Medulla oblongata (tissue), 1 donor: ENCODE measurements around the gene PHACTR2.

Source experiments
- DNase-seq: peaks from one replicate; pipeline ENCODE4 v3.0.0-alpha.2; 2015; ENCODE audit errors: extremely low spot score

Gene PHACTR2

GRCh38 chr6:143741480-143741879 is 63.7 kb downstream of the PHACTR2 start:
- DNase-seq, result peak; percentile 40

DNA sequence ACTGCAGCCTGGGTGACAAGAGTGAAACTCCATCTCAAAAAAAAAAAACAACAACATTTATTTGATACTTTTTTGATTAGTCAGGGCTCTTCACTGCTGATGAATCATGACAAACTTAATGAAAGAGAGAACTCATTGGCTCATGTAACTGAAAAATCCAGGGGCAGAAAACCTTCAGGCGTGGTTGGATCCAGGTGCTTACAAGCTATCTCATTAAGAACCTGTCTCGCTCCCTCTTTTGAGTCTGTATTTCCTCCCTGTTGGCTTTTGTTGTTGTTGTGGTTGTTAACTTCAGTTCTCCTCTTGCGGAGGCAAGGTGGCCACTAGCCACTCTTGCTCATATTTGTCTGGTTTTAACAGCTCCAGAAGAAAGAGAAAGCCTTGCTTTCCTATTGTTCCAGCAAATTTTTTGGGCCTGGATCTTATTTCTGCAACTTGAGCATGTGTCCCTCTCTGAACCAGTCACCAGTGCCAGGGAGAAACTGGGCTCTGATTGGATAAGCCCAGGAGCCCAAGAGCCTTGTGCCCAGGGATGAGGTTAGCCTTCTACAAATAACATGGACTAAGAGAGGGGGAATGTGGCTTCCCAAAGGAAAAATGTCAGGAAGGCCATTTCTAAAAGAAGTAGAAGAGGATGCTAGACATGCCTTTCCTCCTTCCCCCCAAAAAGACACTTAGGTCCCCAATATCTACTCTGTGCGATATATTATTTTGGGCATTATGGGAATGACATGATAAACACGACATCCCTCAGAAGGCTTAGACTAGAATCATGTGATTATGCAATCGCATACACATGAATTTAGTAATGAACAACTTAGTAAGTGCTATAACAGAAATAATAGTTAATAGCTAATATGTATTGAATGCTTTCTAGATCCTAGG is 64.5 kb downstream of the PHACTR2 start:
- no peak for DNase-seq

DNA sequence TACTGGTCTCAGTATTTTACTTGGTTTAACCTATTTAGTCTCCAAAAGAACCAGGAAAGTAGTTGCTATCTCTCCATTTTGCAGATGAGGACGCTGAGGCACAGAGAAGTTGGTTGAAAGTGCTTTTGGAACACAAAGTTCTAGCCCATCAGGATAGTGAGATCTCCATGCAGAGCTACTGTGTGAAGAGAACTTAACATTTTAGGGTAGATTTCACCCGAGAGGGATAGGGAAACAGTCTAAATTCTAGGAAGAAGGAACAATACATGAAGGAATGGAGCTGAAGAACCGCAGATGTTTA is 65.1 kb downstream of the PHACTR2 start:
- no peak for DNase-seq

GRCh38 chr6:143743301-143744166 is 65.8 kb downstream of the PHACTR2 start:
- DNase-seq, result peak; percentile 60

DNA sequence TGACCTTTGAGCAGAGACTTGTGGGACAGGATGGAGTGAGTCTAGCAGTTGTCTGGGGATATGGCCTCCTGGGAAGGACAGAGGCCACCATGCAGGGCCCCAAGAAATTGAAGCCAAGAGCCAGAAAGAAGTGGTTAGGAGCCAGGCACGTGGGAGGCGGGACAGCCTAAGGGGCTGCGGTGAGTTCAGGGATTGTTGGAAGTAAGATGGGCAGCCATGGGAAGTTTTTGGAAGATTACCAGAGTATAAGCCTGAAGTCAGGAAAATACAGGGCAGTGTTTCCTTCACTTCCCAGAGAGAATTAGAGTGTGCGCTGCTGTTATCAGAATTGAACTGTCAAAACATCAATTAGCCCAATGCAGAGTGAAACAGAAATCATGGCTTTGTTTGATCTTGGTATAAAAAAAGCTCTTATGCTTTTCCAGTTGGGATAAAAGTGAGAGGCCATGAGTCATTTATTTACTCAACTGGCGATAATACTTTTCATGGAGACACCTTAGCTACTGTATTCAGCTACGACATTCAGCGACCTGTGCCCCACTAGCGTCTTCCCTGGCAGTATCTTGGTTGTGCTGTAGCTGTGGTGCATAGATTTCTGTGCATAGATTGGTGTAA is 66.9 kb downstream of the PHACTR2 start:
- DNase-seq, result no peak

DNA sequence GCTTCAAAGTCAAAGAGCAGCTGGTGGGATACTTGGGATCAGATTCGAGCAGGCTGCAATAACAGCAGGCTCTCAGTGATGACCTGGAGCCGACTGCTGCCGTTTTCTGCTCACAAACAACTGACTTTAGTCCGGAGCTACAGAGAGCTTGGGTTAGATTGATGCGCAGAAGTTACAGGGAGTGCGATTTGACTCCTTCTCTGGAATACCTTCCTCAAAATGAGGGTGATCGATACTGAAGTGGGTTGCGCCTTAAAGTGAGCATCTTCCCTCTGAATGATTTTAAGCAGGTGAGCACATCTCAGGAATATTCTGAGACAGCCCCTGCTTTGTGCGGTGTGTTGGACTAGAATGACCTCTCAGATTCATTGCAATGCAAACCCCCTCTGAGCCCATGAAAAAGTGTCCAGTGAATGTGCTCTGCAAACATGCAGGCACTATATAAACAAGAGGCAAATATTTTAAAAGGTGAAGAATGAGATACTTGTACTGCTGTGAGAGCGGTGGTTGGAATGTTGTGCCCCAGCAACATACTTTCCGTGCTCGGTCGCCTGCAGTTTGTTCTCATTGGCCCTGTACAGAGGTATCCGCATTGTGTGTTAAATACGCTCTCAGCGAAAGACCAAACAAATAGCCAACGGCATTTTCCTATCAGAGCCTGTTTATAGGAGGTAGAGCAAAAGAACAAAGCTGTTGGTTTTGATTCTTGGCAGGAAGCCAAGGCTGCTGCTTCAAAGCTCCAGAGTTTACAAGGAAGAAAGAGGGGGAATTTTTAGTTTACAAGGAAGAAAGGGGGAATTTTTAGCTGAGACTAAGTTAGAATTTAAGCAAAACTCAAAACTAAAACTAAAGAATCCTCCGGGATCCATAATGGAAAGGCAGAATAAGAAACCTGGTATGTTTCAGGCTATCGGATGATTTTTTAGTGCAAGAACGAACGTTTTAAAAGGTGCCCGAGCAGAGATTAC is 67.7 kb downstream of the PHACTR2 start:
- DNase-seq, result peak; percentile 49

DNA sequence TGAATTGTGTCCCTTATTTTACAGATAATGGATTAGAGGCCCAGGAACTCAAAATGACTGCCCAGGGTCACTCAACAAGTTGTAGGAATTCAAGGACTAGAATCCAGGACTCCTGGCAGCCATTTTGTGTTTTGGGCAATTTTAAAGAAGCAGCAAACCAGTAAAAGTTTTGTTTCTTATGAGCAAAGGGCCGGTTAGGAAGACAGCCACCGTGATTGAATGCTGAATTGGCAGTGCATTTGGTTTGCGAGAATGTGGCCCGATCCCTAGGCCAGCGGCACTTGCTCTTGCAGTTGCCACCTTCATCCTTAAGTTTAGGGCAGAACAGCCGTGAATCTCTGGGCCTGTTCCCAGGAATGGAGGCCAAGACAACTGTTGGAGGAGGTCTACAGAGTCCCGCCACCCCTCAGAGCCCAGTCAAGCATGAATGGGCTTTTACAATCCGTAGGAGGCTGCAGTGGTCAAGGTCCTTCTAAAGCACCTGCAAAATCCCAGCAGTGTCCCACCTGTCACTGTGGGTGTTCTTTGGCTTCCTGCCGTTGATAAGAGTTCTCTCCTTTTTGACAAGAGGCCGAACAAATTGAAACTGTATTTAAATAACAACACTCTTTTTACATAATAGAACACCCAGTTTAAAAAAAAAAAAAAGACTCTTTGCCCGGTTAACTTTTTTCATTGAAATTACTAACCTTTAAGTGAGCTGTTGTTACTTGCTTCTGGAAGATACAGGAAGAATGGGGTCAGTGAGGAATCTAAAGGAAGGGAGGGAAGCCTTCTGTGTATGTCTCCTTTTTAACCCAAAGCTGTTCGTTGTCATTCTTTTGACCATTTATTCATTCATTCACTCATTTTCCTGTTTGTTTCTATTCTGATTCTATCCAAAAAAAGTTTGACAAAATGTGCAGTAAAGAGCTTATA is 68.7 kb downstream of the PHACTR2 start:
- peak; percentile 19 for DNase-seq

DNA sequence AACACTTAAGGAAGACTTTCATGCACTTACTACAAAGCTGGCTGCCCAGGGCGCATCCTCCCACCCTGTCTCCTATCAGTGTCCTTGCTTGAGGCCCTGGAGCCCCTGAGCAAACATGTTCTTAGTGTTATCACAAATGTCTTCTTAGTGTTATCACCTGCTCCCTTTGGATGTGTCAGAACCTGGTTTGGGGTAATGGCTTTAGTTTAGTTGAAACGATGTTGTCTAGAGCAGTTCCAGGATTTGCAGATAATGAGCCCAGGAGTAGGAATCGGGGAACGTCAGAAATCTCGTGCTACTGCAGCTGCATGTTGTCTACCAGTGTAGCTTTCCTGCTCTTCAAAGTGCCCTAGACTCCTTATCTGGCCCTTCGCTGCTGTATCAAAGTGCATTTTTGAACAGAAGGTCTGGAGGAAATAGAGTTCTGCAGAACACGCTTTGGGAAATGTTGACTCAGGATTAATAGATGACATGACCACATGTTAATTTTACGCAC is 69.6 kb downstream of the PHACTR2 start:
- DNase-seq, result no peak

DNA sequence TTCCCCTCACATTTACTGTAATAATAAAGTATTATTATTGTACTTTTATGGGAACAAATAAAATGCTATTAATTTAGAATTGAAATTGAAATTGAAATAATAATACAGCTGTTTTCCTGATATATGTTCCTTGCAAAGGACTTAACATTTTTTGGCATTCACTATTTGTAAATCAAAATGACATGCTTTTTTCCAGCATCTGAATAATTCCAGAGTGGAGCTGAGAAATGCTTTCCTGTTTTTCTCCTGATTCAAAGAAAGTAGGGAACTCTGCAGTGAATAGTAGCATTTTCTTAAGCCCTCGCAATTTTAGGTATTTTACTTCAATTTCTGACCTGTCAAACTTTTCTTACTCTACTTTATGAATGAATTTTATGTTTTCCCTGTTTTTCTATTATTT is 72.1 kb downstream of the PHACTR2 start:
- DNase-seq, result no peak

- no peak for DNase-seq
Observed at GRCh38 chr6:143750877-143751276, 73.1 kb downstream of the PHACTR2 start.

GRCh38 chr6:143752459-143752858 is 74.7 kb downstream of the PHACTR2 start:
- DNase-seq, result no peak

GRCh38 chr6:143753678-143754077 is 75.9 kb downstream of the PHACTR2 start:
- no peak for DNase-seq

DNA sequence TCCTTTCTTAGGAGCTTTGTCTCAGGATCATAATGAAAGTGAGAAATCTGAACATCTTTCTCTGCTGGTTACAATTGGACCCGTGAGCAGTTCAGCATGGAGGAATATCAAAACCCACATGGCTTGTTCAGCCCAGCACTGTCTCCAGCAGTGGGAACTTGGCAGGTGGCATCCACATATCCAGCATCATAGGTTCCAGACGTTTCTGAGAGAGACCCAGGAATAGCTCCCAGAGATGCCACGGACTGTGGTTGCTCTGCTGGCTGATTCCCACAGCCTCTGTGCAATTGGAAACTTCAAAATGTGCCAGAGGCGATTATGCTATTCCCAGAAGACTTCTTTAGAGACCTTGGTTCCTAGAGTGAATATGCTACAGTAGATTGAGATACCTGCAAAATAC is 76.4 kb downstream of the PHACTR2 start:
- DNase-seq, result peak; percentile 62

- DNase-seq, result no peak
Observed at GRCh38 chr6:143755301-143755744, 77.6 kb downstream of the PHACTR2 start.

- no peak for DNase-seq
Observed at GRCh38 chr6:143757346-143757832, 79.6 kb downstream of the PHACTR2 start.

DNA sequence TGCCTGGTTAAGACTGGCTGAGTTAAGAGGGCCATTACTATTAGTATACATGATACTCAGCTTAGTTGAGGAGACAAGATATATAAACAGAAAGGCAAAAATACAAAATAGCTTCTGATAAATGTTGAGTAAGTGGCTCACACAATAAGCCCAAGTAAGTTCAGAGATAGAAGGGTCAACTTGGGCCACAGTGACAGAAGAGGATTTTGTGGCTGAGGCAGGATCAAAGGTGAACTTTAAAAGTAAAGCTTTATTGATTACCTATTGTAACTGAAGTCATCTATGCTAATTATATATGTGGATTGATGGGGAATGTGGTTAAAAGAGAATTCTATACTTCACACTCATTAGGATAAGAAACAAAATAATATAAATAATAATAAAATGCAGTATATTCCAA is 80.8 kb downstream of the PHACTR2 start:
- no peak for DNase-seq

DNA sequence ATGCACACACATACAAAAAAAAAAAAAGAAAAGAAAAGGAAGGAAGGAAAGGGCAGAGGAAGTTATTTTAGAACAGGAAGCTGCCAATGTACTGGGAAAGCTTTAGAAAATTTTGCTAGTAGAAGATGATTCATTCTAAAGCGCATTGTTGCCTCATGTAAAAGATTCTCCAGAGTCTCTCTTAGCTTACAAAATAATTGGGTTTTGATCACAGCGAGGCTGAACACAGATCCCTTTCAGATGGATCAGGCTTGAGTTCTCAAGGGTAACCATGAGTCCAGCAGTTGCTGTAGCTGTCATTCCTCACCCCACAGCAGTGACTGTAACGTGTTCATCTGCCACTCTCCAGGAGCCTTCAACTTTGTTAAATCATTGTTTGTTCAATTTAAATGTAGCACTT is 81.9 kb downstream of the PHACTR2 start:
- no peak for DNase-seq

GRCh38 chr6:143761074-143761473 is 83.3 kb downstream of the PHACTR2 start:
- no peak for DNase-seq

- no peak for DNase-seq
Observed at GRCh38 chr6:143762126-143762525, 84.4 kb downstream of the PHACTR2 start.
